ENCODE measurements around the gene NTF4.

GRCh38 chr19:49081273-49081672 lies 16.7 kb upstream of the NTF4 start:
- TF ChIP-seq GATA2 (IDR thresholded peaks at IDR 0.05; ENCODE audit: low read depth, low read length) (no peak), GATA3 (IDR thresholded peaks at IDR 0.05; ENCODE audit: low read depth, low read length) (no peak)
